ENCODE results near the gene FAM170B. TPM values are rescaled to one million over a fixed set of nuclear protein-coding genes. Genes with fewer than 3 reads are reported as not detected.

The FAM170B gene
- total and polyA plus RNA-seq, 9 of the 15 experiments (the other 6 are each of a cell fraction or from before 2014, with no cell fraction given), result 0.11 to 0.21 TPM; not detected in 7

GRCh38 chr10:49182776-49183175 is 49.0 kb upstream of the FAM170B start (continued):
- TF ChIP-seq REST (IDR thresholded peaks at IDR 0.05; ENCODE audit: borderline replicate concordance) (no peak), REST (CRISPR knock-in tag; IDR thresholded peaks at IDR 0.05; ENCODE audit: low read depth) (no peak), ZBTB9 (CRISPR knock-in tag; IDR thresholded peaks at IDR 0.05) (no peak), SIN3B (IDR thresholded peaks at IDR 0.05; ENCODE audit: low read depth) (no peak), TGIF2 (CRISPR knock-in tag; IDR thresholded peaks at IDR 0.05) (no peak), TAF7 (tag; IDR thresholded peaks at IDR 0.05) (no peak), TRIM24 (IDR thresholded peaks at IDR 0.05) (no peak), MTA1 (IDR thresholded peaks at IDR 0.05; ENCODE audit: borderline replicate concordance) (0 out of 2 replicates have a peak, but pooled peaks have one; percentile 30), ZNF436 (CRISPR knock-in tag; IDR thresholded peaks at IDR 0.05) (no peak), ZNF197 (CRISPR knock-in tag; IDR thresholded peaks at IDR 0.05; ENCODE audit: low read depth) (no peak), MTF1 (CRISPR knock-in tag; IDR thresholded peaks at IDR 0.05; ENCODE audit: borderline replicate concordance) (no peak), ZNF785 (CRISPR knock-in tag; IDR thresholded peaks at IDR 0.05) (no peak), CAMTA2 (CRISPR knock-in tag; conservative IDR thresholded peaks at IDR 0.05) (no peak), ZNF830 (CRISPR knock-in tag; IDR thresholded peaks at IDR 0.05) (no peak), ZNF41 (CRISPR knock-in tag; conservative IDR thresholded peaks at IDR 0.05) (no peak), ATF6 (CRISPR knock-in tag; IDR thresholded peaks at IDR 0.05) (no peak), NFE2 (IDR thresholded peaks at IDR 0.05; ENCODE audit: low read depth) (no peak)

Data from K562 (cell line).